ENCODE data around the gene ZNF774.

The ZNF774 gene

DNA sequence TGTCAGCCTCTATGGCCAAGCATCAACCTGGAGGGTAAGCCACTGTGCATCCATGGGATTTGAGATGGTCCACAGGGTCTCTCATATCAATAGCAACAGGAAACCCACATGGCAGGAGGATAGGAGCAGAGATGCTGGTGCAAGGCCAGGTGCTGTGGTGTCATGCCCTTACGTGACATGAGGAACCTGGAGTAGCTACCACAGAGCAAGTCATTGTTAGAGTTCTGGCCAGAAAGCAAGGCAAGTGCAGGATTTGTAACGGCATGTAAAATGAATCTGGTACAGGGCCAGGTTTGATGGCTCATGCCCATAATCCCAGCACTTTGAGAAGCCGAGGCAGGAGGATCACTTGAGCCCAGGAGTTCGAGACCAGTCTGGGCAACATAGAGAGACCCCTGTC is 14.8 kb upstream of the ZNF774 start:
- no peak overlapping the region for H2AFZ ChIP-seq (ENCODE audit: low read depth, low read length)
- H3K9me3 ChIP-seq (ENCODE audit: insufficient read depth, low read length, severe bottlenecking): no peaks in the 10 kb centered on the region
- H3K4me2 ChIP-seq (ENCODE audit: insufficient read depth, low read length): no peak overlapping the region
- H4K20me1 ChIP-seq (ENCODE audit: insufficient read depth, low read length): no peaks in the 10 kb centered on the region
- H3K27ac ChIP-seq (ENCODE audit: low read length): no peak overlapping the region
- no peaks in the 10 kb centered on the region for H3K79me2 ChIP-seq (ENCODE audit: insufficient read depth, low read length)
- H3K4me3 ChIP-seq (ENCODE audit: low read depth in 1 of 2, low read length in 2 of 2): no peak overlapping the region
- ATAC-seq (ENCODE audit: insufficient read depth, low read depth) (peak; percentile 48; the same call in 2 of the 3 replicates), DNase-seq (no peak)
- TF ChIP-seq EZH2 (IDR thresholded peaks at IDR 0.05; ENCODE audit: borderline replicate concordance, low read depth, low read length, severe bottlenecking): no peak
- TF ChIP-seq, protein P1, sequence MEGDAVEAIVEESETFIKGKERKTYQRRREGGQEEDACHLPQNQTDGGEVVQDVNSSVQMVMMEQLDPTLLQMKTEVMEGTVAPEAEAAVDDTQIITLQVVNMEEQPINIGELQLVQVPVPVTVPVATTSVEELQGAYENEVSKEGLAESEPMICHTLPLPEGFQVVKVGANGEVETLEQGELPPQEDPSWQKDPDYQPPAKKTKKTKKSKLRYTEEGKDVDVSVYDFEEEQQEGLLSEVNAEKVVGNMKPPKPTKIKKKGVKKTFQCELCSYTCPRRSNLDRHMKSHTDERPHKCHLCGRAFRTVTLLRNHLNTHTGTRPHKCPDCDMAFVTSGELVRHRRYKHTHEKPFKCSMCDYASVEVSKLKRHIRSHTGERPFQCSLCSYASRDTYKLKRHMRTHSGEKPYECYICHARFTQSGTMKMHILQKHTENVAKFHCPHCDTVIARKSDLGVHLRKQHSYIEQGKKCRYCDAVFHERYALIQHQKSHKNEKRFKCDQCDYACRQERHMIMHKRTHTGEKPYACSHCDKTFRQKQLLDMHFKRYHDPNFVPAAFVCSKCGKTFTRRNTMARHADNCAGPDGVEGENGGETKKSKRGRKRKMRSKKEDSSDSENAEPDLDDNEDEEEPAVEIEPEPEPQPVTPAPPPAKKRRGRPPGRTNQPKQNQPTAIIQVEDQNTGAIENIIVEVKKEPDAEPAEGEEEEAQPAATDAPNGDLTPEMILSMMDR (IDR thresholded peaks at IDR 0.05; ENCODE audit: borderline replicate concordance, extremely low read depth, low read length, poor library complexity, severe bottlenecking): no peak
- no peak overlapping the region for H3K9ac ChIP-seq (ENCODE audit: low read depth, low read length)
- H3K36me3 ChIP-seq (ENCODE audit: insufficient read depth, low read length): no peaks in the 10 kb centered on the region
- no peaks in the 10 kb centered on the region for H3K27me3 ChIP-seq (ENCODE audit: insufficient read depth, low read length, poor library complexity)
- peaks cover 2% of the 10 kb centered on the region for H3K4me1 ChIP-seq (ENCODE audit: insufficient read depth, low read length)

DNA sequence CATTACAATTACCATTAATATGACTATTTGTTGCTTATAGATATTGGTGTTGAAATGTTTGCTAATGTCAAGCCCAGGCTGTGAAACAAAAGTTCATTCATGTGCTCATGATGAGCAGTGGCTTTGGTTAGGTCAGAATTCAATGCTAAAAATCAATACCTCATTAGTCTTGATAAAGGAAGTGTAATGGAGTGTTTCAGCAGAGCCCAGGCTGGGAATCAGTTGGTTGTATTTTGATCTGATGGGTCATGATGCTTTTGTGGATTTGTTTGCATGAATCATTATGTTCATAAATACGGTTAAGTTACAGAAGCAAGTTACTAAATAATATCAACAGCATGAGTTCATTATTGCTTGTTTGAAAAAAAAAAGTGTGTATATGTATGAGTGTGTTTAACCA is 13.6 kb upstream of the ZNF774 start:
- Histone ChIP-seq H4K20me1 (ENCODE audit: insufficient read depth, low read length) (no peaks in the 10 kb centered on the region), H3K27me3 (ENCODE audit: insufficient read depth, low read length, poor library complexity) (no peaks in the 10 kb centered on the region), H3K4me1 (ENCODE audit: insufficient read depth, low read length) (peaks cover 10% of the 10 kb centered on the region), H3K27ac (ENCODE audit: low read length) (no peak overlapping the region), H3K36me3 (ENCODE audit: insufficient read depth, low read length) (no peaks in the 10 kb centered on the region), H3K4me2 (ENCODE audit: insufficient read depth, low read length) (no peak overlapping the region), H3K79me2 (ENCODE audit: insufficient read depth, low read length) (no peaks in the 10 kb centered on the region), H3K9me3 (ENCODE audit: insufficient read depth, low read length, severe bottlenecking) (no peaks in the 10 kb centered on the region), H2AFZ (ENCODE audit: low read depth, low read length) (no peak overlapping the region), H3K4me3 (ENCODE audit: low read depth in 1 of 2, low read length in 2 of 2) (no peak overlapping the region), H3K9ac (ENCODE audit: low read depth, low read length) (no peak overlapping the region)
- ATAC-seq (ENCODE audit: insufficient read depth, low read depth) (no peak), DNase-seq (no peak)
- TF ChIP-seq EZH2 (IDR thresholded peaks at IDR 0.05; ENCODE audit: borderline replicate concordance, low read depth, low read length, severe bottlenecking): no peak
- TF ChIP-seq, protein P1 (IDR thresholded peaks at IDR 0.05; ENCODE audit: borderline replicate concordance, extremely low read depth, low read length, poor library complexity, severe bottlenecking): no peak

DNA sequence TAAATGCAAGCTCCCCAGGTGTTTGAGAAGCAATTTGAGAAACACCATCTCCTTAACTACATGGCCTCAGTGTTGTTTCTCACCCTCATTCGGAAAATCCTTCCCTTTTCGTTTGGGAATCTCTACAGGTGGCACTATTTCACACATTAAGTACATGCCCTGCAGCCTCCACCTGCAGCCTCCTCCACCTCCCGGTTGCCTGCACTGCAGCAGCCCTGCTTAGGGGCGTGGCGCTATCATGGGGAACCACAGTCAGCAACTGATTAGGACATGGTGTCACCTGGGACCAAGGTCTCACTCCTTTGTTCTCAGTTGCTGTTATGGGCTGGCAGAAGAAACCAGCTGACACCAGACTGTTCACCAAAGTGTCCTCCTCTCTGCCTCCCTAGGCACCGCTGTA is 11.7 kb upstream of the ZNF774 start:
- no peak overlapping the region for H3K4me2 ChIP-seq (ENCODE audit: insufficient read depth, low read length)
- H3K4me1 ChIP-seq (ENCODE audit: insufficient read depth, low read length): peaks cover 10% of the 10 kb centered on the region
- no peaks in the 10 kb centered on the region for H3K27me3 ChIP-seq (ENCODE audit: insufficient read depth, low read length, poor library complexity)
- no peak overlapping the region; the same call in 1 of the 2 replicates for H2AFZ ChIP-seq (ENCODE audit: low read depth, low read length)
- no peak for TF ChIP-seq EZH2 (IDR thresholded peaks at IDR 0.05; ENCODE audit: borderline replicate concordance, low read depth, low read length, severe bottlenecking)
- TF ChIP-seq, protein P1 (IDR thresholded peaks at IDR 0.05; ENCODE audit: borderline replicate concordance, extremely low read depth, low read length, poor library complexity, severe bottlenecking): no peak
- no peak for DNase-seq
- no peaks in the 10 kb centered on the region for H3K79me2 ChIP-seq (ENCODE audit: insufficient read depth, low read length)
- H3K4me3 ChIP-seq (ENCODE audit: low read depth in 1 of 2, low read length in 2 of 2): no peak overlapping the region
- H3K36me3 ChIP-seq (ENCODE audit: insufficient read depth, low read length): no peaks in the 10 kb centered on the region
- no peak for ATAC-seq (ENCODE audit: insufficient read depth, low read depth)
- no peaks in the 10 kb centered on the region for H4K20me1 ChIP-seq (ENCODE audit: insufficient read depth, low read length)
- H3K27ac ChIP-seq (ENCODE audit: low read length): no peak overlapping the region
- no peaks in the 10 kb centered on the region for H3K9me3 ChIP-seq (ENCODE audit: insufficient read depth, low read length, severe bottlenecking)
- no peak overlapping the region for H3K9ac ChIP-seq (ENCODE audit: low read depth, low read length)

DNA sequence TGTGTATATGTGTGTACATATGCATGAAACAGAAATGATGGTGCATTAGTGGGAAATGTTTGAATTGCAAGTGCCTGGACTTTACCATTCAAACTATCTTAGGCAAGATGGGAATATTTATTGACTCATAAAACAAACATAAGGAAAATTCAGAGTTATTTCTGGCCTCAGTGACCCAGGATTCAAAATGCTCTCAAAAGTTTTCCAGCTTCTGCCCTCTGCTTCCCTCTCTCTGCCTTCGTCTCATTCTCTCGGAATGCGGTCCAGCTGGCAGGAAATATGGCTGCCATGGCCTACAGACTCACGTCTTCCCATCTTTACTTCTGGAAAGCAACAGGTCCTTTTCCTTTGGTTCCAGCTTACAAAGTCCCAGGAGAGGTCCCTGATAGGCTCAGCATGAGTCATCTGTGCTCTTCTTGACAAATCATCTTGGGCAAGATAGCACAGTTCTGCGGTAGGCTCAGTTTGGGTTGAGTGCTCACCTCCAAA is 8.7 kb upstream of the ZNF774 start:
- Histone ChIP-seq H3K36me3 (ENCODE audit: insufficient read depth, low read length) (no peaks in the 10 kb centered on the region), H3K27ac (ENCODE audit: low read length) (no peak overlapping the region), H3K4me3 (ENCODE audit: low read depth in 1 of 2, low read length in 2 of 2) (no peak overlapping the region), H3K27me3 (ENCODE audit: insufficient read depth, low read length, poor library complexity) (no peaks in the 10 kb centered on the region), H2AFZ (ENCODE audit: low read depth, low read length) (no peak overlapping the region), H3K9ac (ENCODE audit: low read depth, low read length) (no peak overlapping the region), H3K4me1 (ENCODE audit: insufficient read depth, low read length) (peaks cover 10% of the 10 kb centered on the region), H3K4me2 (ENCODE audit: insufficient read depth, low read length) (no peak overlapping the region), H3K9me3 (ENCODE audit: insufficient read depth, low read length, severe bottlenecking) (no peaks in the 10 kb centered on the region), H3K79me2 (ENCODE audit: insufficient read depth, low read length) (no peaks in the 10 kb centered on the region), H4K20me1 (ENCODE audit: insufficient read depth, low read length) (no peaks in the 10 kb centered on the region)
- TF ChIP-seq, protein P1 (IDR thresholded peaks at IDR 0.05; ENCODE audit: borderline replicate concordance, extremely low read depth, low read length, poor library complexity, severe bottlenecking): no peak
- TF ChIP-seq EZH2 (IDR thresholded peaks at IDR 0.05; ENCODE audit: borderline replicate concordance, low read depth, low read length, severe bottlenecking): no peak
- ATAC-seq (ENCODE audit: insufficient read depth, low read depth) (no peak), DNase-seq (no peak)

Data from DND-41 (cell line).